ENCODE measurements around the gene MSL1.

MSL1 gene

GRCh38 chr17:40115101-40115436 is 6.7 kb upstream of the MSL1 start:
- H3K9me3 ChIP-seq (ENCODE audit: control insufficient read depth, insufficient read depth, low read depth, low read length): no peaks in the 10 kb centered on the region
- H3K36me3 ChIP-seq (ENCODE audit: control insufficient read depth in 2 of 2, insufficient read depth in 1 of 2, low read length in 2 of 2): no peaks in the 10 kb centered on the region; a peak in 1 of 3 replicates
- CTCF ChIA-PET: interaction anchor here (2.9 to 7.8 kb wide), 7 partner anchors 9 to 88 kb away, joined by 15 to 182 read pairs (median 67); partner anchors contain the start of gene MSL1
- H3K4me1 ChIP-seq (ENCODE audit: control insufficient read depth, insufficient read depth, low read length): peaks cover 28% of the 10 kb centered on the region
- H3K4me3 ChIP-seq (ENCODE audit: low read depth, low read length): no peak overlapping the region
- POLR2A ChIA-PET: interaction anchor here (0.6 to 8.2 kb wide), 14 partner anchors 9 to 1611 kb away, joined by 3 to 117 read pairs (median 4); partner anchors contain the start of genes CASC3, MED24, MSL1 and NR1D1
- TF ChIP-seq ZNF121 (tag by site-specific recombination; IDR thresholded peaks at IDR 0.05): peak; percentile 100; the same call in 1 of the 2 replicates
- TF ChIP-seq, protein P1, sequence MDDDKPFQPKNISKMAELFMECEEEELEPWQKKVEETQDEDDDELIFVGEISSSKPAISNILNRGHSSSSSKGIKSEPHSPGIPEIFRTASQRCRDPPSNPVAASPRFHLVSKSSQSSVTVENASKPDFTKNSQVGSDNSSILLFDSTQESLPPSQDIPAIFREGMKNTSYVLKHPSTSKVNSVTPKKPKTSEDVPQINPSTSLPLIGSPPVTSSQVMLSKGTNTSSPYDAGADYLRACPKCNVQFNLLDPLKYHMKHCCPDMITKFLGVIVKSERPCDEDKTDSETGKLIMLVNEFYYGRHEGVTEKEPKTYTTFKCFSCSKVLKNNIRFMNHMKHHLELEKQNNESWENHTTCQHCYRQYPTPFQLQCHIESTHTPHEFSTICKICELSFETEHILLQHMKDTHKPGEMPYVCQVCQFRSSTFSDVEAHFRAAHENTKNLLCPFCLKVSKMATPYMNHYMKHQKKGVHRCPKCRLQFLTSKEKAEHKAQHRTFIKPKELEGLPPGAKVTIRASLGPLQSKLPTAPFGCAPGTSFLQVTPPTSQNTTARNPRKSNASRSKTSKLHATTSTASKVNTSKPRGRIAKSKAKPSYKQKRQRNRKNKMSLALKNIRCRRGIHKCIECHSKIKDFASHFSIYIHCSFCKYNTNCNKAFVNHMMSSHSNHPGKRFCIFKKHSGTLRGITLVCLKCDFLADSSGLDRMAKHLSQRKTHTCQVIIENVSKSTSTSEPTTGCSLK (tag by site-specific recombination; IDR thresholded peaks at IDR 0.05): no peak
- H3K27ac ChIP-seq (ENCODE audit: extremely low read depth, low read depth, low read length): peak overlapping the region; percentile 79

- TF ChIP-seq ZNF335 (tag by site-specific recombination; conservative IDR thresholded peaks at IDR 0.05) (peak; percentile 66), GLIS2 (tag by site-specific recombination; IDR thresholded peaks at IDR 0.05) (0 out of 2 replicates have a peak, but pooled peaks have one; percentile 30), ZNF580 (tag by site-specific recombination; IDR thresholded peaks at IDR 0.05) (no peak), SP2 (tag by site-specific recombination; IDR thresholded peaks at IDR 0.05) (peak; percentile 26), ZNF169 (tag by site-specific recombination; IDR thresholded peaks at IDR 0.05) (no peak)
- Histone ChIP-seq H3K9me3 (ENCODE audit: control insufficient read depth, insufficient read depth, low read depth, low read length) (no peaks in the 10 kb centered on the region), H3K36me3 (ENCODE audit: control insufficient read depth in 2 of 2, insufficient read depth in 1 of 2, low read length in 2 of 2) (peaks cover 21 to 24% of the 10 kb centered on the region in 2 experiments), H3K4me3 (ENCODE audit: low read depth, low read length) (peak overlapping the region; percentile 72), H3K4me1 (ENCODE audit: control insufficient read depth, insufficient read depth, low read length) (no peaks in the 10 kb centered on the region; the same call in none of the 2 replicates), H3K27ac (ENCODE audit: extremely low read depth, low read depth, low read length) (peak overlapping the region; percentile 95)
- ChIA-PET POLR2A (interaction anchor here (0.5 to 7.5 kb wide), 10 partner anchors 9 to 69 kb away, joined by 3 to 109 read pairs (median 6); partner anchors contain the start of genes CASC3, MED24, NR1D1 and THRA), CTCF (interaction anchor here (1.0 to 4.8 kb wide), 5 partner anchors 10 to 109 kb away, joined by 3 to 82 read pairs (median 10); partner anchors contain the start of gene MED24)
Measured at GRCh38 chr17:40122136-40122998, 596 bp downstream of the MSL1 start.

GRCh38 chr17:40122999-40123810 is 1.4 kb downstream of the MSL1 start:
- Histone ChIP-seq H3K36me3 (ENCODE audit: control insufficient read depth in 2 of 2, insufficient read depth in 1 of 2, low read length in 2 of 2) (peaks cover 30 to 32% of the 10 kb centered on the region in 2 experiments), H3K4me1 (ENCODE audit: control insufficient read depth, insufficient read depth, low read length) (no peaks in the 10 kb centered on the region; the same call in none of the 2 replicates), H3K27ac (ENCODE audit: extremely low read depth, low read depth, low read length) (peak overlapping the region; percentile 95), H3K9me3 (ENCODE audit: control insufficient read depth, insufficient read depth, low read depth, low read length) (no peaks in the 10 kb centered on the region), H3K4me3 (ENCODE audit: low read depth, low read length) (peak overlapping the region; percentile 72)
- CTCF ChIA-PET: interaction anchor here (0.8 to 4.8 kb wide), 11 partner anchors 10 to 410 kb away, joined by 3 to 82 read pairs (median 4); partner anchors contain the start of gene CASC3
- POLR2A ChIA-PET: interaction anchor here (0.5 to 7.5 kb wide), 10 partner anchors 10 to 88 kb away, joined by 3 to 109 read pairs (median 7); partner anchors contain the start of genes CASC3, MED24, NR1D1 and THRA
- TF ChIP-seq ZNF664 (tag by site-specific recombination; IDR thresholded peaks at IDR 0.05): 0 out of 2 replicates have a peak, but pooled peaks have one; percentile 40
- TF ChIP-seq, protein P2, sequence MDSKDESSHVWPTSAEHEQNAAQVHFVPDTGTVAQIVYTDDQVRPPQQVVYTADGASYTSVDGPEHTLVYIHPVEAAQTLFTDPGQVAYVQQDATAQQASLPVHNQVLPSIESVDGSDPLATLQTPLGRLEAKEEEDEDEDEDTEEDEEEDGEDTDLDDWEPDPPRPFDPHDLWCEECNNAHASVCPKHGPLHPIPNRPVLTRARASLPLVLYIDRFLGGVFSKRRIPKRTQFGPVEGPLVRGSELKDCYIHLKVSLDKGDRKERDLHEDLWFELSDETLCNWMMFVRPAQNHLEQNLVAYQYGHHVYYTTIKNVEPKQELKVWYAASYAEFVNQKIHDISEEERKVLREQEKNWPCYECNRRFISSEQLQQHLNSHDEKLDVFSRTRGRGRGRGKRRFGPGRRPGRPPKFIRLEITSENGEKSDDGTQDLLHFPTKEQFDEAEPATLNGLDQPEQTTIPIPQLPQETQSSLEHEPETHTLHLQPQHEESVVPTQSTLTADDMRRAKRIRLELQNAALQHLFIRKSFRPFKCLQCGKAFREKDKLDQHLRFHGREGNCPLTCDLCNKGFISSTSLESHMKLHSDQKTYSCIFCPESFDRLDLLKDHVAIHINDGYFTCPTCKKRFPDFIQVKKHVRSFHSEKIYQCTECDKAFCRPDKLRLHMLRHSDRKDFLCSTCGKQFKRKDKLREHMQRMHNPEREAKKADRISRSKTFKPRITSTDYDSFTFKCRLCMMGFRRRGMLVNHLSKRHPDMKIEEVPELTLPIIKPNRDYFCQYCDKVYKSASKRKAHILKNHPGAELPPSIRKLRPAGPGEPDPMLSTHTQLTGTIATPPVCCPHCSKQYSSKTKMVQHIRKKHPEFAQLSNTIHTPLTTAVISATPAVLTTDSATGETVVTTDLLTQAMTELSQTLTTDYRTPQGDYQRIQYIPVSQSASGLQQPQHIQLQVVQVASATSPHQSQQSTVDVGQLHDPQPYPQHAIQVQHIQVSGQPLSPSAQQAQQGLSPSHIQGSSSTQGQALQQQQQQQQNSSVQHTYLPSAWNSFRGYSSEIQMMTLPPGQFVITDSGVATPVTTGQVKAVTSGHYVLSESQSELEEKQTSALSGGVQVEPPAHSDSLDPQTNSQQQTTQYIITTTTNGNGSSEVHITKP (tag by site-specific recombination; IDR thresholded peaks at IDR 0.05): no peak; the same call in 1 of the 2 replicates
- TF ChIP-seq PATZ1 (tag by site-specific recombination; IDR thresholded peaks at IDR 0.05): peak; percentile 96
- no peak for TF ChIP-seq HOXD13 (CRISPR knock-in tag; IDR thresholded peaks at IDR 0.05; ENCODE audit: borderline replicate concordance)
- no peak for TF ChIP-seq ZSCAN30 (tag by site-specific recombination; IDR thresholded peaks at IDR 0.05)
- TF ChIP-seq ZNF2 (tag by site-specific recombination; IDR thresholded peaks at IDR 0.05): no peak
- TF ChIP-seq ZBTB20 (tag by site-specific recombination; IDR thresholded peaks at IDR 0.05): peak; percentile 33; the same call in 1 of the 2 replicates
- no peak for TF ChIP-seq ZNF433 (tag by site-specific recombination; IDR thresholded peaks at IDR 0.05; ENCODE audit: low read depth)
- no peak for TF ChIP-seq GLI4 (tag by site-specific recombination; IDR thresholded peaks at IDR 0.05)
- peak; percentile 50; the same call in 1 of the 2 replicates for TF ChIP-seq KLF7 (tag by site-specific recombination; IDR thresholded peaks at IDR 0.05; ENCODE audit: borderline replicate concordance)

All from HEK293 (cell line).